GM12872 (cell line): Measurements from ENCODE around the gene SDR42E1.

Experiments
- TF ChIP-seq, protein P1 (sequence below): IDR thresholded peaks from 3 replicates; pipeline ENCODE4 v1.5.1; 2011; ENCODE audit warnings: low read depth, mild to moderate bottlenecking, low read length, moderate library complexity; ENCODE audit not compliant: insufficient read depth

Gene SDR42E1

DNA sequence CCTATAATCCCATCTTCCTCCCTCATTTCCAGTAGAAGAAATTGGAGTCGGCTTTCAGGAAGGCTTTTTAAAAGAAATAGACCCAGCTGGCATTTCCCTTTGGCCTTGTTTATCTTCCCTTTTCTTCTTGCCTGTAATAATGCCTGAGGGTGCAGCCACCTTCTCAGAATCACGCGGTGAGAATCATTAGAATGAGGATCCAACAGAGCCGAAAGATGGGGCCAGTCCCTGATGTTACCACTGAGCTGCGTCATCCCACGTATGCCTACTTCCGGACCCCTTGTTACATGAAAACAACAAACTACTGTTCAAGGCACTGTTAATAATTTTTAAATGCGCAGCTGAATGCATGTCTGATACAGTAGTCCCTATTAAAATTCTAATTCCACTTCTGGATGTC lies 24.1 kb downstream of the SDR42E1 start:
- TF ChIP-seq, protein P1, sequence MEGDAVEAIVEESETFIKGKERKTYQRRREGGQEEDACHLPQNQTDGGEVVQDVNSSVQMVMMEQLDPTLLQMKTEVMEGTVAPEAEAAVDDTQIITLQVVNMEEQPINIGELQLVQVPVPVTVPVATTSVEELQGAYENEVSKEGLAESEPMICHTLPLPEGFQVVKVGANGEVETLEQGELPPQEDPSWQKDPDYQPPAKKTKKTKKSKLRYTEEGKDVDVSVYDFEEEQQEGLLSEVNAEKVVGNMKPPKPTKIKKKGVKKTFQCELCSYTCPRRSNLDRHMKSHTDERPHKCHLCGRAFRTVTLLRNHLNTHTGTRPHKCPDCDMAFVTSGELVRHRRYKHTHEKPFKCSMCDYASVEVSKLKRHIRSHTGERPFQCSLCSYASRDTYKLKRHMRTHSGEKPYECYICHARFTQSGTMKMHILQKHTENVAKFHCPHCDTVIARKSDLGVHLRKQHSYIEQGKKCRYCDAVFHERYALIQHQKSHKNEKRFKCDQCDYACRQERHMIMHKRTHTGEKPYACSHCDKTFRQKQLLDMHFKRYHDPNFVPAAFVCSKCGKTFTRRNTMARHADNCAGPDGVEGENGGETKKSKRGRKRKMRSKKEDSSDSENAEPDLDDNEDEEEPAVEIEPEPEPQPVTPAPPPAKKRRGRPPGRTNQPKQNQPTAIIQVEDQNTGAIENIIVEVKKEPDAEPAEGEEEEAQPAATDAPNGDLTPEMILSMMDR, result no peak

DNA sequence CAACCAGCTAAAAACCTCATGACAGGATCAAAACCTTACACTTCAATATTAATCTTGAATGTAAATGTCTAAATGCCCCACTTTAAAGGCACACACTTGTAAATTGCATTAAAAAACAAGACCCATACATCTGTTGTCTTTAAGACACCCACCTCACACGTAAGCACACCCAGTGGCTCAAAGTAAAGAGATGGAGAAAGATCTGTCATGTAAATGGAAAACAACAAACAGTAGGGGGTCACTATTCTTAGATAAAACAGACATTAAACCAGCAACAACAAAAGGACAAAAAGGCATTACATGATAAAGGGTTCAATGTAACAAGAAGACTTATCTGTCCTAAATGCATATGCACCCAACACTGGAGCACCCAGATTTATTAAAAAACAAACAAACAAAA lies 35.6 kb downstream of the SDR42E1 start:
- TF ChIP-seq, protein P1, result no peak

GRCh38 chr16:81973737-81974136 lies 37.5 kb downstream of the SDR42E1 start:
- TF ChIP-seq, protein P1, result no peak

GRCh38 chr16:81971853-81972252 lies 39.4 kb downstream of the SDR42E1 start:
- TF ChIP-seq, protein P1, result no peak

GRCh38 chr16:81967358-81967757 lies 43.9 kb downstream of the SDR42E1 start:
- TF ChIP-seq, protein P1, result no peak

DNA sequence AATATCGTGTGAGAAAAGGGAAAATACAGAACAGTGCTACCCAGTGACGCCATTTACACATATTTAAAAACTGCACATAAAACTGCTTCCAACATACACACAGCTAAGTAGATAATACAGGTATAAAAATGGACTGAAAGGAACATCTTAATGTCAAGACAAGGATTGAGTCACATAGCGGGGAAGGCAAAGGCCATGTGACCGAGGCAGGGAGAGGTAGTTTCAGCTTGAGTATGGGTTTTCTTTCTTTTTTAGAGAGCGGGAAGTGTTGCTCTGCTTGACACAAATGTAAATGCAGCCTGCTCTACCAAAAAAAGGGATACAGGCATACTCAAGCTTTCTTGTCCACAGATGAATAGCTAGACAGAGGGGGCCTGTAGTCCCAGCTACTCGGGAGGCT lies 46.5 kb downstream of the SDR42E1 start:
- TF ChIP-seq, protein P1, result no peak

DNA sequence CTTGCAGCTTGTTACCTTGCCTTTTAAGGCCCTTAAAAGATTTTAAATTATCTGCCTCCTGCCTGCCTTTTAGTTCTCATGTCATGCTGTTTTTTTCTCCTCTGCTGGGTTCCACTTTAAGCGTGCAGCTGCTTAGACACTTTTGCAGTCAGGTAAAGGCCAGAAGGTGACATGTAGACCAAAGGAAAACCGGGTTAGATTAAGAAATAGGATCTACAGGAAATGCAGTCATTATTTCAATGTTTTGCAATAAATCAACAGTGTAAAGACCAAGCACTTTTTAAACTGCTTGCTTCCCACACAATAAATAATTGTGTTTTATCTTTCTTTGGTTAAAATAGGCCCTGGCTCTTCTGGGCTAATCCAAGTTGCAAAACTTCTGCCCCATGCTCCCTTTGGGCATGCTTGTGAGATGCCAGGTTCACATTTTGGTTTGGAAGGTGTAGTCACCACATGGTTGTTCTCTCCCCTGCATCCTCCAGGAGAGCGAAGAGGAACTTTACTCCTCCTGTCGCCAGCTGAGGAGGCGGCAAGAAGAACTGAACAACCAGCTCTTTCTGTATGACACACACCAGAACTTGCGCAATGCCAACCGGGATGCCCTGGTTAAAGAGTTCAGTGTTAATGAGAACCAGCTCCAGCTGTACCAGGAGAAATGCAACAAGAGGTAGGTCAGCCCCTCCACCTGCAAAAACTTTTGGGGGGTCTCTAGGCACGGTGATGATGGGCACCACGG lies 54.9 kb downstream of the SDR42E1 start:
- TF ChIP-seq, protein P1, result no peak
